GM19468 (cell line): ENCODE data around the gene GATM.
"Not testable (repeated sequence)": the region's sequence is repeated elsewhere in the genome, so short reads cannot be mapped to it uniquely, and the experiment has no call there.

ENCODE experiments used
- ATAC-seq: cut with Tn5 transposase; IDR thresholded peaks from one replicate; pipeline ENCODE4 v1.9.1; 2021; ENCODE audit warnings: mild to moderate bottlenecking, moderate library complexity, moderate number of reproducible peaks; ENCODE audit not compliant: unreplicated experiment; ENCODE audit errors: extremely low read depth

The GATM gene

DNA sequence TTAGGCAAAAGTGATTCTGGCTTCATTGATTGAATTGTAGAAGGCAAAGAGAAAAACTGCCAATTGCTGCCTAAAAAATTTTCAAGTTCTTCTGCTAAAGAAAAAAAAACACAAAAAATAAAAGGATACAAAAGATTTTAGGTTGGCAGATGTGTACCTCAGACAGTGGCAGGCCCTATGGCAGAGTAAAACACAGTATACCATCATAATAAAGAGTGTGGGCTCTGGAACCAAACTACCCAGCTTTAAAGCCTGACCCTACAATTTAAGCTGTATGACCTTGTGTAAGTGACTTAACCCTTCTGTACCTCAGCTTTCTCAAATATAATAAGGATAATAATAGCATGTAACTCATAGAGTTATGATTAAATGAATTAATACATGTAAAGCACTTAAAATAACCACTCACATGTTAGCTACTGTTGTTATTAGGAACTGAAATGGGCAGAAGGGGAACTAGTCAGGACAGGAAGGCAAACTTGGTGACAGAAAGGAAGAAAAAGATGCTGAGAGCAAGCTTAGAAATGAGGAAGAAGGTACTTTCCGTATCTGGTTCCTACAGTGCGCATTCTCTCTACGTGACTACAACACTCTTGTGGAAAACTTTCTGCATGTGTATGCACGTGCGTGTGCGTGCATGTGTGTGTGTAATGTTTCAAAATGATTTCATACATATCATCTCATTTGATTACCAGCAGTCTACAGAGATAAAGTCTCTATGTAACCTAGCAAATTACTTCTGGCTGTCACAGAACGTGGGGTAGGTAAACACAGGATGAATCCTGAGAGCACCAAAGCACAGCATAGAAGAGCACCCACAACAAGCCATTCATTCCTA lies 13.6 kb upstream of the GATM start:
- ATAC-seq = peak; percentile 88

DNA sequence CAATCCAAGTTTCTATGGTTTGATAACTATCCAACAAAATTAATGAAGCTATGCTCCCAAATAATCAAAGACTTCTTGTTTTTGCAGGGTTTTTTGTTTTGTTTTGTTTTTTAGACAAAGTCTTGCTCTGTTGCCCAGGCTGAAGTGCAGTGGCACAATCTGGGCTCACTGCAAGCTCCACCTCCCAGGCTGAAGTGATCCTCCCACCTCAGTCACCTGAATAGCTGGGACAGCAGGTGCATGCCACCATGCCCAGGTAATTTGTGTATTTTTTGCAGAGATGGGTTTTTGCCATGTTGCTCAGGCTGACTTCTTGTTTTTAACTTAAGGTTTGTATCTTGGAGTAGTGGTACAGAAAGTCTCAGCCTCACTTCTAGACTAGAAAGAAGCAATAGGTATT lies 11.0 kb upstream of the GATM start:
- ATAC-seq = no peak

GRCh38 chr15:45387380-45388007 lies 9.2 kb upstream of the GATM start:
- no peak for ATAC-seq

DNA sequence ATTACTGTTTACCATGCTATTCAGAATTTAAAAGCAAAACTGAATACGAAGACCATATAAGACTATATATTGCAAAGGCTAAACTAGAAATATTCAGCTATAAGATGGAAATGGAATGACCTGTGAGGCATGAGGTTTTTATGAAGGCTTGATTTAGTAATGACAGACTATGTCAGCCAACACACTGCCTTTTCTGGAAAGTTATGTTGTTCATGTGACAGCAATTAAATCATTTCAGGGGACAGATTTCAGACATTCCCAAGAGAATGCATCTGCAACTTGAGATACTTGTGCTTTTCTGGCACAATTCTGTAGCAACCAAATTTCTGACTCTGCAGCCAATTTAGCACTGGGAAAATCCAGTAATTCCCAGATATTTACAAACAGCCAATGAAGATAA lies 8.6 kb upstream of the GATM start:
- no peak for ATAC-seq

DNA sequence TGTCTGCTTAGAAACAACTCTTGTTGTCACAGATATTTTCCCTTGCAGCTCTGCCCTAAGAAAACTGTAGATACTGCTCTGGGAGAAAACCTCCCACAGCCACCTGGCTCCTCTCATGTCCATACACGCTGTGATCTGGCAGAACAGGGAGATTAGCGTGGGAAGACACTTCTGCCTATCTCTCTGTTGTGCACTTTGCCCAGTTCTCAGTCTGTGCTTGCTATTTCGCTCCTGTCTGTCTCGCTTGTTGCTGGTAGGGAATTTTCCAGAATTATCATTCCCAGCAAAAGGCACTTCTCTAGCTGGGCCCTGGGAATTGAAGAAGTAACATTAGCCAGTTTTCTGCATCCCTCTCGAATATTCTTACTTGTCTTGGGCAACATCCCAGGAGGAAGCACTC lies 8.1 kb upstream of the GATM start:
- ATAC-seq = no peak

- no peak for ATAC-seq
Observed at GRCh38 chr15:45385590-45385989, 7.2 kb upstream of the GATM start.

DNA sequence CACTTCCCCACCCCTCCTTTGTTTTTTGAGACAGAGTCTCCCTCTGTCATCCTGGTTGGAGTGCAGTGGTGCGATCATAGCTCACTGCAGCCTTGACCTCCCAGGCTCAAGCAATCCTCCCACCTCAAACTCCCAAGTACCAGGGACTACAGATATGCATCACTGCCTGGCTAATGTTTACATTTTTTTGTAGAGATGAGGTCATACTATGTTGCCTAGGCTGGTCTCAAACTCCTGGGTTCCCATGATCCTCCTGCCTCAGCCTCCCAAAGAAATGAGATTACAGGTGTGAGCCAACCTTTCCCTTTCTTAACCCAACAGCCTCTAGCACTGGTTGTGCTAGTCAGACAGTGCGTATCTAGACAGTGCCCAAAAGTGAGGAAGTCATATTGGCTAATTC lies 6.4 kb upstream of the GATM start:
- ATAC-seq = no peak

- ATAC-seq = no peak
Observed at GRCh38 chr15:45378913-45379262, 544 bp upstream of the GATM start.

DNA sequence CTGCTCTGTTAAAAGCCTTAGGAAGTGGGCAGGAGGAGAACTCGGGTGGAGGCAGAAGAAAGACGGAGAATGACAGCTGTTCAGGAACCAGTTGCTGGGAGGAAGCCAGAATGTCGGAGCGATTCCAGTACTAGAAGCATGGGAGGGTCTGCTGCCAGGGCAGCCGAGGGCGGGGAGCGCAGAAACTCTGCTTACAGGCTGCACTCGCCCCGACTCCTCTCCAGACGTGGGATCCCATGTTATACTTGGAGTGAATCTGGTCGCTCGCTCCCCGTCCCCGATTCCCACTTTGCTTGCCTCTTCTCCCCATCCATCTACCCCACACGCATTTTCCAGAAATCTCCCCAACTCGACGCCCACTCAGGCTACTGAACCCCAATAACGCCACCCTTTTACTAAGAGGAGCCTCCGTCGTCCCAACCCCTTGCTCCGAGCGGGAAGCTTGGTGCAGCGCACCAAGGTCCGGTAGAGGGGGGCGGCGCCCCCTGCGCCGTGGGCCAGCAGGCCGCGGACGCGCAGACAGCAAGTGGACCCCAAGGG lies 665 bp downstream of the GATM start:
- ATAC-seq = no peak

DNA sequence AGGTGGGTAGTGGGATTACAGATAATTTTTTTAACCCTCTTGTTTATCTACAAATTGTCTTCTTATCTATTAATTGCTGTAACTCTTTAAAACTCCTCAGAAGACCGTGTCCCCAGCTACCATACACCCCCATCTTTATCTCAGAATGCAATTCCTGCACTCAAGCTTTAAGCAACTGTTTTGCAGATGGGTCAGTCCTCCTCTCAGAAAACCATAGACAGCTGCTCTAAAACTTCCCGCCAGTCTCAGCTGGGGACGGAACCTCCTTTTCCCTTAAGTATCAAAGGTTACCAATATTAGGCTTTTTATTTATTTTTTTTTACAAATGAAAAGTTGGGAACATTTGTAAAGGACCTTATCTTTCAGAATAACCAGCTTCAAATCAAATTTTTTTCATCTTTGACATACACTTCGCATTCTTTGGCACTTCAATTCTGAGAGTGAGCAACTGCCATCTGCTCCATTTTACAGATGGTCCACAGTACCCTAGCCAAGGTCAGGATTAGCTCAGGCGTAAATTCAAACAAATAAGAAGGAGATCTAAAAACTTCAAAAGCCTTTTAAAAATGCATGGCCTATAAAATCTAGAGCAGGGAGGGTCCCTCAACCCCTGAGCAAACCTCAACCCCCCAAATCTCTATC lies 1.3 kb downstream of the GATM start:
- ATAC-seq = no peak

GRCh38 chr15:45376300-45376928 lies 1.9 kb downstream of the GATM start:
- ATAC-seq = no peak

- ATAC-seq = no peak
Observed at GRCh38 chr15:45375836-45376235, 2.5 kb downstream of the GATM start.

DNA sequence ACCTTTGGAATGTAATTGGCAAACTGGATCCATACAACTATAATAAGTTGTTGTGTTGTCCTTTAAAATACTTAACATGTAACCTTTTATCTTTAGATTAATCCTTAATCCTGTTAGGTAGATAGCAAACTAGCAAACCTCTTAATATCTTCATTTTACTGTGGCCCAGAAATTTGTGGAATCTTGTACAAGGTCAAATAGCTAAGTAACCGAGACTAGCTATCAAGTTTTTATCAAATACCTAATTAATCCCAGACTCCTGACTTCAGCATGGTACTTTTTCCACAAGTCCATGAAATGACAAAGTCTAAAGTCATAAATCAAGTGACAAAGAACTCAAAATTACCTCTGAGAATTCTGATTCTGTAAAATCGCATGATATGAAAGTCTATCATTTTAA lies 4.4 kb downstream of the GATM start:
- ATAC-seq = no peak

GRCh38 chr15:45372041-45372995 lies 6.0 kb downstream of the GATM start:
- no peak for ATAC-seq

GRCh38 chr15:45371546-45371945 lies 6.8 kb downstream of the GATM start:
- no peak for ATAC-seq

- ATAC-seq = not testable (repeated sequence)
Observed at GRCh38 chr15:45370042-45370441, 8.3 kb downstream of the GATM start.

DNA sequence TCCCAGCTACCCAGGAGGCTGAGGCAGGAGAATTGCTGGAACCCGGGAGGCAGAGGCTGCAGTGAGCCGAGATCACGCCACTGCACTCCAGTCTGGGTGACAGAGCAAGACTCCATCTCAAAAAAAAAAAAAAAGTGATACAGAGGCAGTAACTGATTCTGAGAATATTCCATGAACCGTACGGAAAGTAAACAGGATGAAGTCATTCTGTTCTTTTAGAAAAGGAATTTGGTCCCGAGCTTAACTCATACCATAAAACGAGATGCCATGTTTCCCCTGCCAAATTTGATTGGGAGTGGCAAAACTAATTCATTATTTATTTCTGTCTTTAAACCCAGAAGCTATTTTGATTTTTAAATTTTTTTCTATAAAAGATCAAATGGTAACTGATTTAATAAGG lies 11.1 kb downstream of the GATM start:
- not testable (repeated sequence) for ATAC-seq

DNA sequence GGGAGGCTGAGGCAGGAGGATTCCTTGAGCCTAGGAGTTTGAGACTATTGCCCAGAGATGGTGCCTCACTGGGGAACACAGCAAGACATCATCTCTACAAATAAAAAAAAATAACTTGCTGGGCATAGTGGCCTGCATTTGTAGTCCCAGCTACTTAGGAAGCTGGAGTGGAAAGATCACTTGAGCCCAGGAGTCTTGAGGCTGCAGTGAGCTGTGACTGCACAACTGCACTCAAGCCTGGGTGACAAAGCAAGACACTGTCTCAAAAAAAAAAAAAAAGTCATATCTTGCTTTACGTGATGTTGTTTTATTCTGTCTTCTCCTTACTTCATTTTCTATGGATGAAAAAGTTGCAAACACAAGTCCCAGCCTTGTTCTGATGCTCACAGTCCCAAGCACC lies 14.1 kb downstream of the GATM start:
- ATAC-seq = no peak

GRCh38 chr15:45363801-45364200 lies 14.5 kb downstream of the GATM start:
- ATAC-seq = no peak

- no peak for ATAC-seq
Observed at GRCh38 chr15:45363334-45363733, 15.0 kb downstream of the GATM start.
